Measurements from ENCODE around the gene HAUS6.
"Not testable (repeated sequence)": the region's sequence is repeated elsewhere in the genome, so short reads cannot be mapped to it uniquely, and the experiment has no call there.

The HAUS6 gene, protein sequence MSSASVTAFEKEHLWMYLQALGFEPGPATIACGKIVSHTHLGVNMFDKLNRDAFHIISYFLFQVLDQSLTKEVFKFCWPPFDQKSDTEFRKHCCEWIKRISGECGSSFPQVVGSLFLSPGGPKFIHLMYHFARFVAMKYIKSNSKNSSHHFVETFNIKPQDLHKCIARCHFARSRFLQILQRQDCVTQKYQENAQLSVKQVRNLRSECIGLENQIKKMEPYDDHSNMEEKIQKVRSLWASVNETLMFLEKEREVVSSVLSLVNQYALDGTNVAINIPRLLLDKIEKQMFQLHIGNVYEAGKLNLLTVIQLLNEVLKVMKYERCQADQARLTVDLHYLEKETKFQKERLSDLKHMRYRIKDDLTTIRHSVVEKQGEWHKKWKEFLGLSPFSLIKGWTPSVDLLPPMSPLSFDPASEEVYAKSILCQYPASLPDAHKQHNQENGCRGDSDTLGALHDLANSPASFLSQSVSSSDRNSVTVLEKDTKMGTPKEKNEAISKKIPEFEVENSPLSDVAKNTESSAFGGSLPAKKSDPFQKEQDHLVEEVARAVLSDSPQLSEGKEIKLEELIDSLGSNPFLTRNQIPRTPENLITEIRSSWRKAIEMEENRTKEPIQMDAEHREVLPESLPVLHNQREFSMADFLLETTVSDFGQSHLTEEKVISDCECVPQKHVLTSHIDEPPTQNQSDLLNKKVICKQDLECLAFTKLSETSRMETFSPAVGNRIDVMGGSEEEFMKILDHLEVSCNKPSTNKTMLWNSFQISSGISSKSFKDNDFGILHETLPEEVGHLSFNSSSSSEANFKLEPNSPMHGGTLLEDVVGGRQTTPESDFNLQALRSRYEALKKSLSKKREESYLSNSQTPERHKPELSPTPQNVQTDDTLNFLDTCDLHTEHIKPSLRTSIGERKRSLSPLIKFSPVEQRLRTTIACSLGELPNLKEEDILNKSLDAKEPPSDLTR

DNA sequence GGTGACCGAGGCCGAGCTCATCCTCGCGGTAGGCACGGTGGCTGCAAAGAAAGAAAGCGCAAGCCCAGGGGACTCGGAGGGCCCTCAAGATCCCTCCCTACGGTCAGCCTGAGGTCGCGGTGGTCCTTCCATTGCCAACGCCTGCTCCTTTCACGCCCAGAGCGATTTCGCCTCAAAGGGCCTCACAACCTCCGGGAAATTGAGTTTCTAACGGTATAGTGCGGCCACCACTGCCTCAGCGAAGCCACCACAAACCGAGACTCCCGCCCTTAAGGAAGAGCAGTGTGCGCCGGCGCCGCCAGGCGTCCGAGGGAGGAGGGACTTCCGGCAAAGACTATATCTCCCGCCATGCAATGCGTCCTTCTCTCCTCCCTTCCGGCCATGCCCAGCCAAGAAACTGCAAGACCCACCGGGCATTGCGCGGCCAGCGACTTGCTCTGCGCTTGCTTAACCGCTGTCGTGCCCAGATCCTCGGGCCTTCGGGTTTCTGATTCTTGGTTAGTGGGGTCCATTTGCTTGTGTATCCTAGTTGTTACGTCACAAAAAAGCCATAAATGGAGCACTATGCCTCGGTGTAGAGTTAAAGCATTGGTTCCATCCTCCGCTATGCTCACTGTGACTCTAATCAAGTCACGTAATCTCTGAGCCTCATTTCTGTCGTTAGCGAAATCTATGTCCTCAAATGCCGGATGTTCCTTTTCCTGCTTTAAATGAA, at the start of gene HAUS6:
Gene HAUS6, minus strand, starts transcription at position 274 of the 715 bp plus-strand sequence. Its CDS starts 253 bp downstream, at position 21.
- DNase-seq: peak; percentile 77 to 94

DNA sequence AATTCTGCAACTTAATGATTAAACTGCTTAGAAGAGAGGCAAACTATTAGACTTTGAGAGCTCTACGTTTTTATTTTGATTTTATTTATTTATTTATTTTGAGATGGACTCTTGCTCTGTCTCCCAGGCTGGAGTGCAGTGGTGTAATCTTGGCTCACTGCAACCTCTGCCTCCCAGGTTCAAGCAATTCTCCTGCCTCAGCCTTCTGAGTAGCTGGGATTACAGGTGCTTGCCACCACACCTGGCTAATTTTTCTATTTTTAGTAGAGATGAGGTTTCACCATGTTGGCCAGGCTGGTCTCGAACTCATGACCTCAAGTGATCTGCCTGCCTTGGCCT, 49.4 kb upstream of the HAUS6 start:
- not testable (repeated sequence) for DNase-seq

DNA sequence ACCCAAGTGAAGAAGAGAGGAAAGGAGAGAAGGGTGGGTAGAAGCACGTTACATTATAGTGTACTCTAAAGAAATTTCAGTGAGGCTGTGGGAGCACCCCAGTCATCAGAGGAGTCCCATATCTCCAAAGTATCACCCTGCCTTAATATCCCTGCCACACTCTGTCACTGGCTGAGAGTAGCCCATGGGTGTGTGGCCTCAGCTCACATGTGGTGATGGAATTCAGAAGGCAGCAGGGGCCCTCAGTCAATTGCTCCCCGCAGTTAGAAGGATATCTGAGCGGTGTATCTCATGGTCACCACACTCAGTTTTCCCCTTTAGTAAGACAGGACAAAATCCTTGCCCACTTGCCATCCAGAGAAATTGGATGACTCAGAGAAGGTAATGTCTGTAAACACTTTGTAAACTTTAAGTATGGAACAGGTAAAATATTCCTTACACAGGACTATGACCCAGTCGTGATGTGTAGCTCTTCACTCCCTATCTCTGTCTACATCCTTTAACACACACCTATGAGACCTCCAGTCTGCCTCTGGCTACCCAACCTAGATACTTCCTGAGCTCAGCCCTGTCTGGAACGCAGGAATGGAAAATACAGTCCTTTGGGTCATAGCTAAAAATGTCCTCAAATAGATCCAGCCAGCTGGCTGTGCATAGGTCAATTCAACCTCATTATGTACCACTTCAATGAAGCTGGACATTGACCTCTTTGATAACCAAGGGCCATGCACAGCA, 48.9 kb upstream of the HAUS6 start:
- no peak for DNase-seq

DNA sequence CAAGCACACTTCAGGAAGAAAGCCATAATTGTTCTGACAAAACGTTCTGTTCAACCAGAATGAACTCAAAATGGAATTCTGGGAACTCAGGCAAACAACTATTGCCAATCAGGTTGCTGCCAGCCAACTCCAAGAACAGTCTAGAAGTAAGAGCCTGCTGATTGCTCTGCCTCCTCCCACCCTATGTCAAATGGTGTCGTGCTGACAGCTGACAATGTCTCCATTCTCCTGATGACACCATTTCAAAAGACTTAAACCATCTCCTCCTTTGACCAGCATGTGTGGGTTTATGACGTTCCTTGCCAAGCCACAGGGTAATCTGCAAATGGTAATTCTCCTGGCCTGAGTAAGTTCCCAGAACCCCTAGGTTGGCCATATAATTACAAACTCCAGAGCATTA, 46.5 kb upstream of the HAUS6 start:
- DNase-seq: no peak

DNA sequence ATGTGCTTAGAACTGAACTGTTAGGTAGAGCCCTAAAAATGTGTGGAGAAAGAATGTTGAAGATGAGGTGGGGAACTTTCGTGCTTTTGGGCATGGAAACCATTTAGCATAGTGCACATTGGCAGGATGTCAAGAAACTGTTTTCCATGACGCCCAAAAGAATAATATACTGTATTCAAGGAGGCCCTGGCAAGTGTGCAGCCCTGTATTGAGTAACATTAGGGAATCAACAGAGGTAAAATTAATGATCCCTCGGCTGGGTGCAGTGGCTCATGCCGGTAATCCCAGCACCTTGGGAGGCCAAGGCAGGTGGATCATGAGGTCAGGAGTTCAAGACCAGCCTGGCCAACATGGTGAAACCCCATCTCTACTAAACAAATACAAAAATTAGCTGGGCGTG, 45.5 kb upstream of the HAUS6 start:
- DNase-seq: no peak

DNA sequence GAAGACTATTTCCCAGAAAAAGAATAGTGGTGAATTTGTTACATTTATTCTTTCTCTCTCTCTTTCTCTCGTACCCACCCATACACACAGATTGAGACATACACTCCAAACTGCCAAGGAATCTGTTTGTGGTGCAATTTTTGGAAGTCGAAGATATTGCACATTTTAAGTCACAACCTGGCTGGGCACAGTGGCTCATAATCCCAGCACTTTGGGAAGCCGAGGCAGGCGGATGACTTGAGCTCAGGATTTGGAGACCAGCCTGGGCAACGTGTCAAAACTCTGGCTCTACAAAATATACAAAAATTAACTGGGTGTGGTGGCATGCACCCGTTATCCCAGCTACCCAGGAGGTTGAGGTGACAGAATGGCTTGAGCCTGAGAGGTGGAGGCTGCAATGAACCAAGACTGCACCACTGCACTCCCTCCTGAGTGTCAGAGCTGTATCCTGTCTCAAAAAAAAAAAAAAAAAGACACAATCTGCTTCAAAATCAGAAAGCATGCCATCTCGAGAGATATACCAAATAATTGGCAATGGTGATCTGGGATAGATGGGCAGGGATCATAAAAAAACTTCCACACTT, 43.8 kb upstream of the HAUS6 start:
- DNase-seq: no peak

DNA sequence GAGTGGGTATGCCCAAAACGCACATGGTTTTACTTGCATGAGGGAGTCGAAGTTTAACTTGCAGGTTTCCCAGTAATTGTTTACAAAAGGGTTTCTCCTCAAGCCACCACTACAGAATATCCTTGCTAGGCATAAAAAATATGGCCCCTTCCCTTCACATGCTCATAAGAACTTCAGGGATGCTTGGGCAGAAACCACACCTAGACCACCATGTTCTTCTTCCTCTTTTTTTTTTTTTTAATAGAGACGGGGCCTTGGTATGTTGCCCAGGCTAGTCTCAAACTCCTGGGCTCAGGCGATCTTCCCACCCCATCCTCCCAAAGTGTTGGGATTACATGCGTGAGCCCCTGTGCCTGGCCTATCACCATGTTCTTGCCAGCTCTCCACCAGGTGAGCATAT, 43.2 kb upstream of the HAUS6 start:
- DNase-seq: no peak

DNA sequence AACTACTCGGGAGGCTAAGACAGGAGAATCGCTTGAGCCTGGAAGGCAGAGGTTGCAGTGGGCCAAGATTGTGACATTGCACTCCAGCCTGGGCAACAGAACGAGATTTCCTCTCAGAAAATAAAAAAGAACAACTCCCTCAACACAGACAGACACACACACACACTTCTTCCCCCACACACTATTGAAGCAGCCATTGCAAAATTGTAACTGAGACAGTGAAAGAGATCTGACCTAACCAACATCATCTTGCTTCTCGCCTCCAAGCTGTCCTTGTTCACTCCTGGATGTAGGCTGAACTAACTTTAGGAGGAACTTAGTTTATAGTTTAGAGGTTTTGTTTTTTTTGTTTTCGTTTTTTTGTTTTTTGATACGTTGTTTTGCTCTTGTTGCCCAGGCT, 37.6 kb upstream of the HAUS6 start:
- no peak for DNase-seq

DNA sequence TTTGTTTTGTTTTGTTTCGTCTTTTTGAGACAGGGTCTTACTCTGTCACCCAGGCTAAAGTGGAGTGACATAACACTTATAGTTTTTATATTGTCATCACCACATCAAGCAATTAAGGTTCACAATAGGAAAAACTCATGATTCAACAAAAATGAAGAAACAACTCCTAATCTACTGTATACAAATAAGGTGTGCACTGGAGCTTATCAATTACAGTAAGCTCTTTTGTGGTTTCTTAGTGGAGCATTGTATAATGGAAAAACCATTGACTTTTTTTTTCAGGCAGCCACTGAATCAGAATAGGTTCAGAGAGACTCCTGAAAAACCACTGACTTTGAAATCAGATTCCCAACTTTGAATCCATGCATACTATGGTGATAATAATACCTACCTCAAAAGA, 35.4 kb upstream of the HAUS6 start:
- DNase-seq: no peak

DNA sequence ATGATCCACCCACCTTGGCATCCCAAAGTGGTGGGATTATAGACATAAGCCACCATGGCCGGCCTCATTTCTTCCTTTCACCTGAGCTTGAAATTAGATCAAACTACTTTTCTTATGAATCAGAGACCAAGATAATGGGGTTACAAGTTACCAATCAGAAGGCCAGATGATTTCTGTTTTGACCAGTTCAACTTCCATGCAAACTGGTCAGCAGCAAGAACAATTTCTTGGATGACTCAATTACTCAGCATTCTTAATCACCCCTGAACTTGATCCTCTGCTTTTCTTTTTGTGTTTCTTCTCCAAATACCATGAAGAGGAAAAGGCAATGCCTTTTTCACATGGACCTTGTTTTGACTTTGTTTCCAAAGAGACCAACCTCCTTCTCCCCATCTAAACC, 34.6 kb upstream of the HAUS6 start:
- DNase-seq: no peak

DNA sequence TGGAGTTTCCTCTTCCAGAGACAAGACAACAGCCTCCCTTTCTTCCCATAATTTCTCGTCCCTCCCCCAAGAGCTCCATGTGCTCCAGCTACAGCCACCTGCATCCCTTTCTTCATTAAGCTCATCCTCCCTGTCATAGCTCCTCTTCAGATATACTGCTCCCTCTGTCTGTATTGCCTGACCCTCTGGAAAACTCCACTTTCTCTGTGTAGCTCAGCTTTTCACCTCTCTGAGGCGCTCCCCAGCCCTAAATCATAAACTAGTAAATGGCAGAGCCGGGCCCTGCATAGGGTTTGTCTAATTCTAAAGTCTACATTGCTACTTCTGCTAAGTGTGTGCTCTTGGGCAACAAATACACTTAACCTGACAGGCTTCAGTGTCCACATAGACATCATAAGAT, 33.4 kb upstream of the HAUS6 start:
- DNase-seq: no peak

DNA sequence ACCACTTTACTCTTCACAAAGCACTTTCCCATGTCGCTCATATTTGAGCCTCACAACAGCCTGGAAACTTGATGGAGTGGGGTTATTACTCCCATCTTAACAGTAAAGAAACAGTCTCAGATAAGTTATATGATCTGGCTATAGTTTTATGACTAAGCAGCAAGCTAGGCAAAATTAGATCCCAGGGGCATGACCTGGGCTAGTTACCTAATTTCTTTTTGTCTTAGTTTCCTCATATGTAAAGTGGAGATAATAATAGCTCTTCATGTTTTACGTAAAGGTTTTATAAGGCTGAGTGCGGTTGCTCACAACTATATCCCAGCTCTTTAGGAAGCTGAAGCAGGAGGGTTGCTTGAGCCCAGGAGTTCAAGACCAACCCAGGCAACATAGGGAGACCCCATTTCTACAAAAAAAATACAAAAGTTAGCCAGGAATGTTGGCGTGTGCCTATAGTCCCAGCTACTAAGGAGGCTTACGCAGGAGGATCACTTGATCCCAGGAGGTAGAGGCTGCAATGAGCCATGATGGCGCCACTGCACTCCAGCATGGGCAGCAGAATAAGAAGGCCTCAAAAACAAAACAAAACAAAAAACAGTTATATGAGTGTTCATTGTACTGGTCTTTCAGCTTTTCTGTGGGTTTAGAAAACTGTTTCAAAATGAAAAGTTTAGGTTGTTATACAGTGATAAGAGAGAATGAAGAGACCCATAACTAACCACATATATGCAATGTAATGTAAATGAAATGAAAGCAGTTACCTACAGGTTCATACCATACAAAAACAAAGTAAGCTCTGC, 31.0 kb upstream of the HAUS6 start:
- no peak for DNase-seq

DNA sequence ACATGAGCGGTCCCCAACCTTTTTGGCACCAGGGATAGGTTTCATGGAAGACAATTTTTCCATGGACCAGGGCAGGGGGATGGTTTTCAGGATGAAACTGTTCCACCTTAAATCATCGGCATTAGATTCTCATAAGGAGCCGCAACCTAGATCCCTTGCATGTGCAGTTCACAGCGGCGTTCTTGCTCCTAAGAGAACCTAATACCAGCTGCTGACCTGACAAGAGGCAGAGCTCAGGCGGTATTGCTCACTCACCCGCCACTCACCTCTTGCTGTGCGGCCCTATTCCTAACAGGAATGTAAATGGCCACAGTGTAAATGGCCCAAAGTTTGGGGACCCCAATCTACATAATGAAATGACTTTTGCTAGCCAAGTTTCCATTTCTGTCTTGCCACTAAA, 27.7 kb upstream of the HAUS6 start:
- no peak for DNase-seq

DNA sequence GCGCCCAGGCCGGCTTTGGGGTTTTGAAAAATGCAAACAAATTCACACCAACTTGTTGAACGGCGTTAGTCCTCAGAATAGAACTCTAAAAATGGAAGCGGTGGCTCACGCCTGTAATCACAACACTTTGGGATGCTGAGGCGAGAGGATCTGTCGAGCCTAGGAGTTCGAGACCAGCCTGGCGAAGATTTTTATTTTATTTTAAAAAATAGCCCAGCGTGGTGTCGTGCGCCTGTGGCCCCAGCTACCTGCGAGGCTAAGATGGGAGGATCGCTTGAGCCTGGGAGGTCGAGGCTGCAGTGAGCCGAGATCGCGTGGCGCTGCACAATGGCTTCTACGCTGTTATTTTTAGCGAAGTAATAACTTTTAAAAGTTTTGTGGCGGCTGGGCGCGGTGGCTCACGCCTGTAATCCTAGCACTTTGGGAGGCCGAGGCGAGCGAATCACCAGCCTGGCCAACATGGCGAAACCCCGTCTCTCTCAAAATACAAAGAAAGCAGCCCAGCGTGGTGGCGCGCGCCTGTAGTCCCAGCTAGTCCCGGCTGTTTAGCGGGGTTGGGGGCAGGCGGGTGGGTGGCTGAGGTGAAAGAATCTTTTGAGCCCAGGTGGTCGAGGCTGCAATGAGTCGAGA, 25.3 kb upstream of the HAUS6 start:
- DNase-seq: peak in 1 of 2 donors; percentile 34

DNA sequence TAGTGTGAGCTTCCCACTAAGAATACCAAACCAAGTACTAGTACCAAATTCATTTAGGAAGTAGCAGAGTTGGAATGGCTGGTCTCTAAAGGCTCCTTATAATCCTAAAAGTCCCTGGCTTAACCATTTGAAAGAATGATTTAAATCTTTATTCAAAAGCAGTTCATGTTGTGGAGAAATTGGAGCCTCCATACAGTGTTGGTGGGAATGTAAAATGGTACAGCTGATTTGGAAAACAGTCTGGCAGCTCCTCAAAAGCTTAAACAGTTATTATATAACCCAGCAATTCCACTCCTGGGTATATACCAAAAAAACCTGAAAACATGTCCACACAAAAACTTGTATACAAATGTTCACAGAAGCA, 21.7 kb upstream of the HAUS6 start:
- no peak for DNase-seq

DNA sequence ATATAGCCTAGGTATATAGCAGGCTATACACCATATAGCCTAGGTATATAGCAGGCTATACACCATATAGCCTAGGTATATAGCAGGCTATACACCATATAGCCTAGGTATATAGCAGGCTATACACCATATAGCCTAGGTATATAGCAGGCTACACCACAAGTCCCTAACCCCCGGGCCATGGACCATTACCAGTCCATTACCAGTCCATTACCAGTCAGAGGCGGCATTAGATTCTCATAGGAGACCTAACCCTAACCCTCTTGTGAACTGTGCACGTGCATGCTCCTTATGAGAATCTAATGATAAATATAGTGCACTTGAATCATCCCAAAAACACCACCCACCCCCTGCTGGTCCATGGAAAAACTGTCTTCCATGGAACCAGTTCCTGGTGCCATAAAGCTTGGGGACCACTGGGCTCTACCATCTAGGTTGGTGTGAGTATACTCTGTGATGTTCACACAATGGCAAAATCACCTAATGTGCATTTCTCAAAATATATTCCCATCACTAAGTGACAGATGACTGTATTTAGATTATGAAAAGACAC, 19.9 kb upstream of the HAUS6 start:
- DNase-seq: no peak

DNA sequence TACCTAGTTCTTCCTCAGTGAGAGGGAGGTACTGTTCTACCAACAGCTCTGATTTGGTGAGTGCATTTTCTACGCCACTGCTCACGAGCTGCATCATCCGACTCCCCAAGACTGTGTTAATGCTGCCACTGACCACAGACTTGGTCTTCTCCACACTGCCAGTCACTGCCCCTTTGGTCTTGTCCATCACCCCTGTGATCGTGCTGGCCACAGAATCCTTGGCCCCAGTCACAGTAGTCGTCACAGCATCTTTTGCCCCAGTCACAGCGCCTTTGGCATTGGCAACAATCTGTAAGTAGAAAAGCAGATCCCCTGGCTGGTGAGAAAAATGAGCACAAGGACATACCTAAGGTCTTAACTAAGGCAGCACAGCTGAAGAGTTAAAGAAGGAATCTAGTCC, 18.2 kb upstream of the HAUS6 start:
- DNase-seq: no peak

DNA sequence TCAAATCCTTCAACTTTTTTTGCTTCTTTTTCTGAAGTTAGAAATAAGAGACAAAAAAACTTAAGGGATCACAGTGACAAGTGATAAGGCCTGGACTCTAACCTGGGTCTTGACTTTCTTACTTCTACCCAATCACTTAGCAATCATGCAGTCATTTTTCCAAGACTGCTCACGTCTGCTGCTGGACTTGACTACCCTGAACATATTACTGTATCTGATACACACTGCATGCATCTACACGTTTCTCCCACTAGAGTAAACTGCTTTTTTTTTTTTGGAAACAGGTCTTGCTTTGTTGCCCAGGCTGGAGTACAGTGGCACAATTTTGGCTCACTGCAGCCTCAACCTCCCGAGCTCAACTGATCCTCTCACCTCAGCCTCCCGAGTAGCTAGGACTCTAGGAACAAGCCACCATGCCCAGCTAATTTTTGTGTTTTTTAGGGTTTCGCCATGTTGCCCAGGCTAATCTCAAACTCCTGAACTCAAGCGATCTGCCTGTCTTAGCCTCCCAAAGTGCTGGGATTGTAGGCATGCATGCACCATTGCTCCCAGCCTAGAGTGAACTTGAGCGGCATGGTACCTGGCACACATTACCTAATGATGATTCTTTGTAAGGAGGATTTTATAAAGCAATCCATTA, 17.2 kb upstream of the HAUS6 start:
- DNase-seq: no peak

DNA sequence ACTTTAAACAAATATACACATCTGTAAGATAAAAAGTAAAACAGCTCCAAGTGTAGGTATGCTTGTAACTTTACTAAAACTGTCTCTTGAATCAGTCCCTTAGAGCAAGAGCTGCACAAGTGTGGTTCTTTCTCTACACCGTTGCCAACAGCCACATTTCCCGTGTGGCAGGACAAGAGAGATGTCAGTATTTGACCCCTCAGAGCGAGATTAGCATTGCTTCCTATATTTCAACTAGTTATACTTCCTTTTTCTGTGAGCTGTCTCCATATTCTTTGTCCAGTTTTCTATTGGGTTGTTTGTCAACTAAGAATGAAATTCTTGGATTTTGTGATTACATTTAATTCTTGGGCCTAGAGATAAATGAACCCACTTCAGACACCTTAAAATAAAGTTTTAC, 16.5 kb upstream of the HAUS6 start:
- DNase-seq: no peak

DNA sequence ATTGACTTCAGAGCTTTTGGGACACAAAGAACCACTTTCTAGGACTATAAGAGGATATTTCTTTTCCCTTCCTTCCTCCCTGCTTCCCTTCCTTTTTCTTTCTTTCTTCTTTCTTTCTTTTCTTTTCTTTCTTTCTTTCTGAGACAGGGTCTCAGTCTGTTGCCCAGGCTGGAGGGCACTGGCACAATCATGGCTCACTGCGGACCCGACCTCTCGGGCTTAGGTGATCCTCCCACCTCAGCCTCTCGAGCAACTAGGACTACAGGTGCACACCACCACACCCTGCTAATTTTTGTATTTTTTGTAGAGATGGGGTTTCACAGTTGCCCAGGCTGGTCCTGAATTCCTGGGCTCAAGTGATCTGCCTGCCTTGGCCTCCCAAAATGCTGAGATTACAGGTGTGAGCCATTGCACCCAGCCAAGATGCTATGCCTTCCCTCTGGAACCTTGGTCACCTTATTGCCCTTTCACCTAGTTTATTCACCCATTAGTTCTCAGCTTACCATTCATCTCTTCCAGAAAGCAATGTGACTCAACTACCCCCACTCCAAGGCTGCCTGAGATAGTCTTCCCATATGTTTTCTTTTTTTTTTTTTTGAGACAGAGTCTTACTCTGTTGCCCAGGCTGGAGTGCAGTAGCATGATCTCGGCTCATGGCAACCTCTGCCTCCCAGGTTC, 14.5 kb upstream of the HAUS6 start:
- no peak for DNase-seq

Measured in bone marrow (tissue), 2 donors.